Peyer's patch (tissue), 4 donors: Measurements from ENCODE around the gene NOA1. TPM values are rescaled to one million over a fixed set of nuclear protein-coding genes. Genes with fewer than 3 reads are reported as not detected.
"Not testable (repeated sequence)": the region's sequence is repeated elsewhere in the genome, so short reads cannot be mapped to it uniquely, and the experiment has no call there.

Source experiments
- DNase-seq, 3 donors: peaks; one replicate each; pipeline ENCODE4 v3.0.0-alpha.2; 2017 to 2019
- H3K27ac ChIP-seq, 4 donors: fragments of 200-600 bp; sonication (generic); one replicate each; pipeline ENCODE4 v1.5.1; 2016 to 2019
- H3K27me3 ChIP-seq, 2 donors: fragments of 200-600 bp; sonication (generic); one replicate each; pipeline ENCODE4 v1.5.1; 2019
- H3K36me3 ChIP-seq, 3 donors: fragments of 200-600 bp; sonication (generic); one replicate each; pipeline ENCODE4 v1.5.1; 2016 to 2019
- H3K4me1 ChIP-seq, 4 donors: fragments of 200-600 bp; sonication (generic); one replicate each; pipeline ENCODE4 v1.5.1; 2016 to 2019
- H3K4me3 ChIP-seq, 4 donors: fragments of 200-600 bp; sonication (generic); 1 replicate in 3 of 4; 2 replicates in 1 of 4; pipeline ENCODE4 v1.5.1; 2016 to 2019; ENCODE audit warnings: mild to moderate bottlenecking in 1 of 4
- H3K9me3 ChIP-seq, 4 donors: fragments of 200-600 bp; sonication (generic); one replicate each; pipeline ENCODE4 v1.5.1; 2016 to 2019; ENCODE audit warnings: mild to moderate bottlenecking in 1 of 4
- CTCF ChIP-seq, 6 experiments: fragments of 450-650 bp in 4 of 6; fragments of 200-600 bp in 2 of 6; sonication (generic) in 1 of 6; IDR thresholded peaks; one replicate each; pipeline ENCODE4 v1.5.1; 2017 to 2019; ENCODE audit warnings: antibody characterized with exemption in 6 of 6, mild to moderate bottlenecking in 3 of 6, moderate library complexity in 1 of 6
- POLR2A ChIP-seq, 2 donors: fragments of 450-650 bp; IDR thresholded peaks; one replicate each; pipeline ENCODE4 v1.5.1; 2017; ENCODE audit warnings: antibody characterized with exemption in 2 of 2, mild to moderate bottlenecking in 2 of 2, moderate library complexity in 2 of 2
- total RNA-seq, 4 donors: library from RNA; depleted of rRNA; stranded (reverse); fragments of >200 nt; gene quantifications; one replicate each; pipeline ENCODE4 v1.1.0, GENCODE V29; 2016

The NOA1 gene
- total RNA-seq, 4 donors from 2014 or later = 12.4 to 32.6 (median 26.1) TPM

DNA sequence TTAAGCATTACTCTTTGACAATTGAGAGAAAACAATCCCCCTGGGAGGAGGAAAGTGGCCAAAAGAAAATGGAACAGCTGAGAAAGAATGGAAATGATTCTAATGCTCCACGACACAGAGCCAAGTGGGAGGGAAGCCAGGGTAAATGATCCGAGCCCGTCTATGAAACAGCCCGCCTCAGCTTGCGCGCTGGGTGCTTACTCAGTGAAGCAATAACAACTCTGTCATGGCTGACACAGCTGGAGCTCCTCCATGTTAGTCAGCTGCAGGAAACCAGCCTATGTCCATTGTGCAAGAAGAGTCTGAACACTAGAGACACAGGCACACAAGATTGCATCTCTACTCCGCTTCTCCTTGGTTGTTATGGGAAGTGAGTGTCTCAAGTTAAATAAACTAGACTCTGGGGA, 19.3 kb downstream of the NOA1 start:
- TF ChIP-seq CTCF (IDR thresholded peaks at IDR 0.05) (no peak), POLR2A (IDR thresholded peaks at IDR 0.05) (no peak)
- no peaks in the 10 kb centered on the region for H3K27me3 ChIP-seq
- H3K4me3 ChIP-seq = no peak overlapping the region
- H3K4me1 ChIP-seq = no peaks in the 10 kb centered on the region
- DNase-seq = peak in 1 of 3 donors; percentile 77
- H3K27ac ChIP-seq = peak overlapping the region in 1 of 4 donors; percentile 1
- H3K9me3 ChIP-seq = no peaks in the 10 kb centered on the region
- H3K36me3 ChIP-seq = peaks cover 0 to 19% (median 0%) of the 10 kb centered on the region in 3 donors

DNA sequence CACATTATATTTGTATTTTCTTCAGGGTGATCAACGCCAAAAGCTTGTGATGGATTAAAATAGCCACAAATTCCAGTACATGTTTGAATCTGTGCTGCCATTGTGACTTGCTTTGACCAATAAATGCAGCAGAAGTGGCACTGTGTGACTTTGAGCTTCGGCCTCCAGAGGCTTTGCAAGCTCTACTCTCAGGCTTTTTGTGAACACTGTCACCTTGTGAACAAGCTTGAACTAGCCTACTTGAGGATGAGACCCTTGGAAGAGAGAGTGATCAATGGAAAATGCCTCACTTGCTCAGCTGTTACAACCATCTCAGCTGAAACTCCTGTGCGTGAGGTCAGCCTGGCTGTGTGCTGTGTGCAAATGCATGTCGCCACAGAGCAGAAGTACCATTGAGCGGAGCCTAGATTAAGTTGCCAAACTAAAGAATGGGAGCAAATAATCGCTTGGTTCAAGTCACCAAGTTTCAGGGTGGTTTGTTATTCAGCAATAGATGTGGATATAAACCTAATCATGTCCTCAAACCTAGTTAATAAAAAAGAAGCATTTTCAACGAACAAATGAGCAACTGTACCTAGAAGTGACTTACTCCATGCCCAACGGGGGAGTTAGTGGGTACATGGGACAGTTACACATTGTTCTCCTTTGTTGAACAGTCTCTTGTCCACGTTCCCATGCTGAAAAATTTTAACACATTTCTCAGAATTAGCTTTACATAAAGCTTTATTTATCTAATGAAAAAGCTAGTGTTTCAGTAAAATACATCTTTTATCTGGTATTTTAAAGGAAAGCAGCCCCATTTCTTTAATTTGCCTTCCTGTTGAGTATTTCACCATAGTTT, 23.5 kb downstream of the NOA1 start:
- Histone ChIP-seq H3K27ac (no peak overlapping the region), H3K9me3 (no peaks in the 10 kb centered on the region), H3K27me3 (no peaks in the 10 kb centered on the region), H3K4me1 (no peaks in the 10 kb centered on the region), H3K36me3 (no peaks in the 10 kb centered on the region), H3K4me3 (no peak overlapping the region)
- TF ChIP-seq CTCF (IDR thresholded peaks at IDR 0.05) = no peak
- no peak for TF ChIP-seq POLR2A (IDR thresholded peaks at IDR 0.05)
- DNase-seq = no peak

DNA sequence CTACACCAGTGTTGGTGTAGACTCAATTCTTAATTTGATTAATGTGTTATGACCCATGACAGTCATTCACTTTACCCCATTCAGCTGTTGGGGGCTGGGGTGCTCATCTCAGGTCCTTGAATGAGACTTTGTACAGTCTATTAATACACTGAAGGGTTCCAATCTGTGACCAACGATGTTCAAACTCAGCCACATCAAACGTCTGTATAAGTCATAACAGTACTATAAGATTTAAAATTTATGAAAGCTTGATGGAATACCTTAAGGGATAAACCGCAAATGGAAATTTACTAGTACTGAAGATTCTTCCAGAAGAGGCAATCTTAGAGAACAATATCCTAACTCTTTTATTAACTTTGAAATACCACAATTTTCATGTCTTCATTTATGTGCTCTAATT, 36.0 kb downstream of the NOA1 start:
- Histone ChIP-seq H3K27me3 (no peaks in the 10 kb centered on the region), H3K36me3 (peaks cover 0 to 13% (median 0%) of the 10 kb centered on the region in 3 donors), H3K9me3 (no peaks in the 10 kb centered on the region), H3K27ac (no peak overlapping the region), H3K4me1 (no peaks in the 10 kb centered on the region), H3K4me3 (no peak overlapping the region)
- no peak for DNase-seq
- TF ChIP-seq CTCF (IDR thresholded peaks at IDR 0.05) (no peak), POLR2A (IDR thresholded peaks at IDR 0.05) (no peak)

- TF ChIP-seq POLR2A (IDR thresholded peaks at IDR 0.05) = no peak
- no peak for TF ChIP-seq CTCF (IDR thresholded peaks at IDR 0.05)
- Histone ChIP-seq H3K4me3 (no peak overlapping the region), H3K4me1 (no peaks in the 10 kb centered on the region), H3K36me3 (peaks cover 0 to 13% (median 0%) of the 10 kb centered on the region in 3 donors), H3K27ac (no peak overlapping the region), H3K27me3 (no peaks in the 10 kb centered on the region), H3K9me3 (no peaks in the 10 kb centered on the region)
- no peak for DNase-seq
These were observed 36.4 kb downstream of the NOA1 start for GRCh38 chr4:56940971-56941370.

DNA sequence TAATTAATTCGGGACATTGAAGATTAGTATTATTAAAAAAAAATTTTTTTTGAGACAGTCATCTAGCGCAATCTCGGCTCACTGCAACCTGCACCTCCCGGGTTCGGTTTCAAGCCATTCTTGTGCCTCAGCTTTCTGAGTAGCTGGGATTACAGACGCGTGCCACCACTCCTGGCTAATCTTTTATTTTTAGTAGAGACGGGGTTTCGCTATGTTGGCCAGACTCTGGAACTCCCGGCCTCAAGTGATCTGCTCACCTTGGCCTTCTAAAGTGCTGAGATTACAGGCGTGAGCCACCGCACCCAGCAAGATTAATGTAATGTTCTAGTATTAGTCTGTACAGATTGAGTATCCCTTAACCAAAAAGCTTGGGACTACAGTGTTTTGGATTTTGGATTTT, 37.0 kb downstream of the NOA1 start:
- no peak overlapping the region for H3K4me3 ChIP-seq
- TF ChIP-seq POLR2A (IDR thresholded peaks at IDR 0.05) (no peak), CTCF (IDR thresholded peaks at IDR 0.05) (no peak)
- DNase-seq = no peak
- peaks cover 0 to 13% (median 0%) of the 10 kb centered on the region in 3 donors for H3K36me3 ChIP-seq
- no peaks in the 10 kb centered on the region for H3K4me1 ChIP-seq
- H3K9me3 ChIP-seq = no peaks in the 10 kb centered on the region
- H3K27ac ChIP-seq = no peak overlapping the region
- no peaks in the 10 kb centered on the region for H3K27me3 ChIP-seq

DNA sequence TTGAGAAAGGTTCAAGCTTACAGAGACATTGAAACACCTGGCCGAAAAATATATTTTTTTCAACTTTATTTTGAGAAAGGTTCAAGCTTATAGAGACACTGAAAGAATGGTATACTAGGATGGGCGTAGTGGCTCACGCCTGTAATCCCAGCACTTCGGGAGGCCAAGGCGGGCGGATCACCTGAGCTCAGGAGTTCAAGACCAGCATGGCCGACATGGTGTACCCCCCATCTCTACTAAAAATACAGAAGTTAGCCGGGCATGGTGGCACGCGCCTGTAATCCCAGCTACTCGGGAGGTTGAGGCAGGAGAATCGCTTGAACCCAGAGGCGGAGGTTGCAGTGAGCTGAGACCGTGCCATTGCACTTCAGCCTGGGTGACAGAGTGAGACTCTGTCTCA, 37.6 kb downstream of the NOA1 start:
- H3K4me3 ChIP-seq, H3K27ac ChIP-seq, H3K9me3 ChIP-seq, H3K4me1 ChIP-seq, H3K27me3 ChIP-seq, DNase-seq: not testable (repeated sequence)
- H3K36me3 ChIP-seq = peaks cover 0 to 13% (median 0%) of the 10 kb centered on the region in 3 donors
